ENCODE measurements around the gene KRTAP4-16.
"Not testable (repeated sequence)": the region's sequence is repeated elsewhere in the genome, so short reads cannot be mapped to it uniquely, and the experiment has no call there.

Gene KRTAP4-16

GRCh38 chr17:41119696-41120690, 18.0 kb upstream of the KRTAP4-16 start:
- DNase-seq (ENCODE audit: low spot score): not testable (repeated sequence)

GRCh38 chr17:41118721-41119120, 16.7 kb upstream of the KRTAP4-16 start:
- DNase-seq (ENCODE audit: low spot score): no peak

GRCh38 chr17:41117846-41118386, 15.9 kb upstream of the KRTAP4-16 start, which contains the start of gene KRTAP4-11:
TSS of gene KRTAP4-11 (minus strand) at chr17:41118373. CDS start at chr17:41118315, 58 bp downstream.
- DNase-seq (ENCODE audit: low spot score): not testable (repeated sequence)

- no peak for DNase-seq (ENCODE audit: low spot score)
Measured at GRCh38 chr17:41116297-41116696, 14.3 kb upstream of the KRTAP4-16 start.

GRCh38 chr17:41111151-41111885, 9.3 kb upstream of the KRTAP4-16 start:
- no peak for DNase-seq (ENCODE audit: low spot score)

- not testable (repeated sequence) for DNase-seq (ENCODE audit: low spot score)
Measured at GRCh38 chr17:41108728-41109386, 6.8 kb upstream of the KRTAP4-16 start.

- no peak for DNase-seq (ENCODE audit: low spot score)
Measured at GRCh38 chr17:41107941-41108450, 6.0 kb upstream of the KRTAP4-16 start.

GRCh38 chr17:41105347-41105746, 3.3 kb upstream of the KRTAP4-16 start, which contains the start of gene KRTAP4-9:
TSS of gene KRTAP4-9 (plus strand) at chr17:41105389. CDS start at chr17:41105389, 0 bp downstream.
- DNase-seq (ENCODE audit: low spot score): not testable (repeated sequence)

GRCh38 chr17:41104386-41105038, 2.5 kb upstream of the KRTAP4-16 start:
- DNase-seq (ENCODE audit: low spot score): not testable (repeated sequence)

GRCh38 chr17:41103896-41104295, 1.9 kb upstream of the KRTAP4-16 start:
- DNase-seq (ENCODE audit: low spot score): no peak

- not testable (repeated sequence) for DNase-seq (ENCODE audit: low spot score)
Measured at GRCh38 chr17:41099682-41100480, 2.1 kb downstream of the KRTAP4-16 start.

GRCh38 chr17:41098481-41098880, 3.5 kb downstream of the KRTAP4-16 start:
- peak; percentile 7 for DNase-seq (ENCODE audit: low spot score)

GRCh38 chr17:41098042-41098441, 4.0 kb downstream of the KRTAP4-16 start, which contains the start of gene KRTAP4-8:
TSS of gene KRTAP4-8 (minus strand) at chr17:41098142. CDS start at chr17:41098084, 58 bp downstream.
- no peak for DNase-seq (ENCODE audit: low spot score)

- no peak for DNase-seq (ENCODE audit: low spot score)
Measured at GRCh38 chr17:41096055-41096454, 6.0 kb downstream of the KRTAP4-16 start.

GRCh38 chr17:41088760-41089352, 13.2 kb downstream of the KRTAP4-16 start:
- DNase-seq (ENCODE audit: low spot score): not testable (repeated sequence)

GRCh38 chr17:41084100-41084856, 17.7 kb downstream of the KRTAP4-16 start, which contains the start of gene KRTAP4-7:
TSS of gene KRTAP4-7 (plus strand) at chr17:41084150. CDS start at chr17:41084207, 57 bp downstream.
- DNase-seq (ENCODE audit: low spot score): not testable (repeated sequence)

- not testable (repeated sequence) for DNase-seq (ENCODE audit: low spot score)
Measured at GRCh38 chr17:41083427-41083826, 18.6 kb downstream of the KRTAP4-16 start.

- no peak for DNase-seq (ENCODE audit: low spot score)
Measured at GRCh38 chr17:41082626-41083025, 19.4 kb downstream of the KRTAP4-16 start.

- DNase-seq (ENCODE audit: low spot score): no peak
Measured at GRCh38 chr17:41076788-41077187, 25.2 kb downstream of the KRTAP4-16 start.
